Measurements from ENCODE around the gene COX6B1.
"Not testable (repeated sequence)": the region's sequence is repeated elsewhere in the genome, so short reads cannot be mapped to it uniquely, and the experiment has no call there.

- not testable (repeated sequence) for TF ChIP-seq CTCF, POLR2AphosphoS5, POLR2A (IDR thresholded peaks at IDR 0.05)
These were observed 43.0 kb downstream of the COX6B1 start for GRCh38 chr19:35691106-35691505.

All from breast epithelium (tissue), 3 donors.